ENCODE data around the gene EFNA5. TPM values are rescaled to one million over a fixed set of nuclear protein-coding genes. Genes with fewer than 3 reads are reported as not detected.
"Not testable (repeated sequence)": the region's sequence is repeated elsewhere in the genome, so short reads cannot be mapped to it uniquely, and the experiment has no call there.

EFNA5 gene
- total RNA-seq, 1 experiment from 2014 or later = 12.0 TPM

GRCh38 chr5:107365320-107366109 is 305.2 kb downstream of the EFNA5 start:
- peak; percentile 86 for DNase-seq (ENCODE audit: low read depth)
- in situ Hi-C loops (cut with HindIII; ENCODE audit: low pct_unique_long_range_greater_than_20kb, low sequenced_read_pairs) = loop anchor here (10.0 kb wide), 1 partner anchor 191 kb away; no protein-coding TSS in a partner anchor

GRCh38 chr5:107364443-107365319 is 306.1 kb downstream of the EFNA5 start:
- no peak for DNase-seq (ENCODE audit: low read depth)
- in situ Hi-C loops (cut with HindIII; ENCODE audit: low pct_unique_long_range_greater_than_20kb, low sequenced_read_pairs) = loop anchor here (10.0 kb wide), 1 partner anchor 190 kb away; no protein-coding TSS in a partner anchor

- DNase-seq (ENCODE audit: low read depth) = no peak
- in situ Hi-C loops (cut with HindIII; ENCODE audit: low pct_unique_long_range_greater_than_20kb, low sequenced_read_pairs) = loop anchor here (10.0 kb wide), 1 partner anchor 189 kb away; no protein-coding TSS in a partner anchor
Observed at GRCh38 chr5:107363768-107364167, 307.0 kb downstream of the EFNA5 start.

GRCh38 chr5:107361945-107362344 is 308.8 kb downstream of the EFNA5 start:
- DNase-seq (ENCODE audit: low read depth) = no peak

GRCh38 chr5:107359916-107360234 is 310.9 kb downstream of the EFNA5 start:
- in situ Hi-C loops (cut with HindIII; ENCODE audit: low pct_unique_long_range_greater_than_20kb, low sequenced_read_pairs) = loop anchor here (10.0 kb wide), 1 partner anchor 185 kb away; no protein-coding TSS in a partner anchor
- no peak for DNase-seq (ENCODE audit: low read depth)

More at GRCh38 chr5:107361945-107362344, 308.8 kb downstream of the EFNA5 start:
- in situ Hi-C loops (cut with HindIII; ENCODE audit: low pct_unique_long_range_greater_than_20kb, low sequenced_read_pairs) = loop anchor here (10.0 kb wide), 1 partner anchor 187 kb away; no protein-coding TSS in a partner anchor

- in situ Hi-C loops (cut with HindIII; ENCODE audit: low pct_unique_long_range_greater_than_20kb, low sequenced_read_pairs) = no loop called here
- peak; percentile 32 for DNase-seq (ENCODE audit: low read depth)
Observed at GRCh38 chr5:107359033-107359915, 311.5 kb downstream of the EFNA5 start.

- in situ Hi-C loops (cut with HindIII; ENCODE audit: low pct_unique_long_range_greater_than_20kb, low sequenced_read_pairs) = no loop called here
- DNase-seq (ENCODE audit: low read depth) = no peak
Observed at GRCh38 chr5:107356891-107357290, 313.8 kb downstream of the EFNA5 start.

- no peak for DNase-seq (ENCODE audit: low read depth)
- in situ Hi-C loops (cut with HindIII; ENCODE audit: low pct_unique_long_range_greater_than_20kb, low sequenced_read_pairs) = no loop called here
Observed at GRCh38 chr5:107352576-107352975, 318.2 kb downstream of the EFNA5 start.

GRCh38 chr5:107346580-107346979 is 324.2 kb downstream of the EFNA5 start:
- DNase-seq (ENCODE audit: low read depth); in situ Hi-C loops (cut with HindIII; ENCODE audit: low pct_unique_long_range_greater_than_20kb, low sequenced_read_pairs): not testable (repeated sequence)

GRCh38 chr5:107342371-107342770 is 328.4 kb downstream of the EFNA5 start:
- DNase-seq (ENCODE audit: low read depth) = no peak
- in situ Hi-C loops (cut with HindIII; ENCODE audit: low pct_unique_long_range_greater_than_20kb, low sequenced_read_pairs) = no loop called here

GRCh38 chr5:107341376-107342084 is 329.2 kb downstream of the EFNA5 start:
- DNase-seq (ENCODE audit: low read depth) = no peak
- in situ Hi-C loops (cut with HindIII; ENCODE audit: low pct_unique_long_range_greater_than_20kb, low sequenced_read_pairs) = no loop called here

GRCh38 chr5:107340631-107341030 is 330.1 kb downstream of the EFNA5 start:
- no peak for DNase-seq (ENCODE audit: low read depth)
- in situ Hi-C loops (cut with HindIII; ENCODE audit: low pct_unique_long_range_greater_than_20kb, low sequenced_read_pairs) = no loop called here

- no peak for DNase-seq (ENCODE audit: low read depth)
Observed at GRCh38 chr5:107338335-107338734, 332.4 kb downstream of the EFNA5 start.

GRCh38 chr5:107337281-107337680 is 333.5 kb downstream of the EFNA5 start:
- in situ Hi-C loops (cut with HindIII; ENCODE audit: low pct_unique_long_range_greater_than_20kb, low sequenced_read_pairs) = no loop called here
- peak; percentile 10 for DNase-seq (ENCODE audit: low read depth)

More at GRCh38 chr5:107338335-107338734, 332.4 kb downstream of the EFNA5 start:
- in situ Hi-C loops (cut with HindIII; ENCODE audit: low pct_unique_long_range_greater_than_20kb, low sequenced_read_pairs) = no loop called here

GRCh38 chr5:107331882-107332281 is 338.9 kb downstream of the EFNA5 start:
- DNase-seq (ENCODE audit: low read depth) = no peak
- in situ Hi-C loops (cut with HindIII; ENCODE audit: low pct_unique_long_range_greater_than_20kb, low sequenced_read_pairs) = no loop called here

- in situ Hi-C loops (cut with HindIII; ENCODE audit: low pct_unique_long_range_greater_than_20kb, low sequenced_read_pairs) = no loop called here
Observed at GRCh38 chr5:107331312-107331711, 339.4 kb downstream of the EFNA5 start.

GRCh38 chr5:107330903-107331302 is 339.8 kb downstream of the EFNA5 start:
- in situ Hi-C loops (cut with HindIII; ENCODE audit: low pct_unique_long_range_greater_than_20kb, low sequenced_read_pairs) = no loop called here

More at GRCh38 chr5:107331312-107331711, 339.4 kb downstream of the EFNA5 start:
- no peak for DNase-seq (ENCODE audit: low read depth)

More at GRCh38 chr5:107330903-107331302, 339.8 kb downstream of the EFNA5 start:
- no peak for DNase-seq (ENCODE audit: low read depth)
